Hippocampal formation (tissue), 2 donors: Measurements from ENCODE around the gene SRGAP2B.
"Not testable (repeated sequence)": the region's sequence is repeated elsewhere in the genome, so short reads cannot be mapped to it uniquely, and the experiment has no call there.

ENCODE experiments used
- DNase-seq, 2 donors: peaks; one replicate each; lab custom pipeline; 2025; lab: John Stamatoyannopoulos, UW

Gene SRGAP2B

DNA sequence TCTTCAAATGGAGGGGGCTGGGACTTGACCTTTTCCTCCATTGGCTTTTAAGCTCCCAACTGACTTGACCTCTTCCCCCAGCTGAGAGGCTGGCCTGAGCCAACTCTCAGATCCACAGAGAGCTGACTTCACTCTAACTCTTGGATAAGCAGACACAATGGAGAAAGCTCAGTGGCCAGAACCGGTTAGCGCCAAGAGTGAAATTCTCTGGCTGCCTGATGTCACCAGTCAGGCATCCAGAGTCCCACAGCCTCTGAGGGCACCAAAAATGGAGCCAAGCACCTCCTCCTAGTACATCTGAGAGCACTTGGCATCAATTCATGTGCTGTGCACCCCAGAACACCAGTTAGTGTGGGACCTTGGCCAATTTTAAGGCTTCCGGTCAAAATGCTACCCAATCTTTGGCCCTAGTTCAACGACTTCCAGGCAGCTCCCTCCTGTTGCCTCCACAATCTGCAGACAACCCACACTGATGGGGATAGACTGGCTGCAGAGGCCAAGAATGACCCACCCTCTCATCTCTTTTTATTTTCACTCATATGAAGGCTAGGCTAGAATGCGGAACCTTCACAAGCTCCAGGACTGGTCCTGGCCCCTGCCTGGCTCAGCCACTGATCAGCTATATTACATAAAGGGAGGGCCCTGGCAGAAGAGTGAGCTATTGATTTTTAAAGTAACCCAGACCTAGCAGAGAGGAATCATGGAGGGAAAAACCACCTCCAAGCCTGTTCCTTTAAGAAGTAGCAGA, 200.5 kb downstream of the SRGAP2B start:
- not testable (repeated sequence) for DNase-seq

DNA sequence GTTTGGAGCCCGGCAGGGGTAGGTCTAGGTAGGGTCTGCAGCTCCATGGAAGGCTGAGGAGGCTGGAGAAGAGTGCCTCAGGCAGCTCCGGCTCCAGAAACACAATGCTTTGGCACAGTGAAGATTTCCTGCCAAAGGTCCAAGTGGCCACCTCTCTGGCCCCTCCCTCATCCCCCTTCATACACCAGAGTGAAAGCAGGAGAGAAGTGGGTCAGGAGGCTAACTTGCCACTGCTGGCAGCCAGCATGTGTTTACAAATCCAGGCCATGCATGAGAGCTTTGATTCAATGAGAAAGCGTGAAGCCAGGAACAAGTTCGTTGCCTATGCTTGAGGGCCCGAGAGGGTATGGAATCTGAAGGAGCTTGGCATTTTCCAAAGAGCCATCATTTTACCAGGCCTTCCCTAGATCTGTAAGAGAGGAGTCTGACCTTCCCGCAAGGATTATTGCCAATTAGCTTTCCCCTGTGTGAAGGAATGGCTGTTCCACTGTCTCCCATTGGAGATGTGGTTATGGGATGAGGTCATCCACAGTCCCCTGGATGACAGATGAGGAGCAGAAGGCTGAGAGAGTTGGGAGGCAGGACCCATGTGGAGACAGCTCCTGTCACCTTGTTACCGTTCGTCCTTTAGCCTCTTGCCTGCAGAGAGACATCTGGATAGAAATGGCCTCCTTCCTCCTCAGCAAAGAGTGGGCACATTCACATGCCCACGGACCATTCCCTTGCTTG, 201.3 kb downstream of the SRGAP2B start:
- not testable (repeated sequence) for DNase-seq

- not testable (repeated sequence) for DNase-seq
These were observed 202.1 kb downstream of the SRGAP2B start for GRCh38 chr1:144893062-144893461.

- not testable (repeated sequence) for DNase-seq
These were observed 205.5 kb downstream of the SRGAP2B start for GRCh38 chr1:144889450-144890115.

DNA sequence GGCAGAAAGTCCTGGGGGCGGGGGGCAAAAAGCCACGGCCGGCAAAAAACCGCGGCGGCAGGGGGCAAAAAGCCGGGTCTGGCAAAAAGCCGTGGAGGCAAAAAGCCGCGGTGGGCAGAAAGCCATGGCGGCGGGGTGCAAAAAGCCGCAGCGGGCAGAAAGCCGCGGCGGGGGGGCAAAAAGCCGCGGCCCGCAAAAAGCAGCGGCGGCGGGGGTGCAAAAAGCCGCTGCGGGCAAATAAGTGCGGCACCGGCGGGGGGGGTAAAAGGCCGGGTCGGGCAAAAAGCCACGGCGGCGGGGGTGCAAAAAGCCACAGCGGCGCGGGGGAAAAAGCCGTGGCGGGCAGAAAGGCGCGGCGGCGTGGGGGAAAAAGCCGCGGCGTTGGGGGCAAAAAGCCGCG, 212.1 kb downstream of the SRGAP2B start:
- not testable (repeated sequence) for DNase-seq

- DNase-seq: not testable (repeated sequence)
These were observed 212.8 kb downstream of the SRGAP2B start for GRCh38 chr1:144882343-144882742.

GRCh38 chr1:144858607-144859006, 236.5 kb downstream of the SRGAP2B start:
- not testable (repeated sequence) for DNase-seq
